NT2/D1 (cell line): ENCODE data around the gene PATZ1.
A peak's percentile ranks its signal among the peaks of the same experiment; 100 is the strongest.

ENCODE experiments used
- DNase-seq: peaks from one replicate; pipeline ENCODE4 v3.0.0-alpha.2; 2011; ENCODE audit warnings: low read depth, low spot score
- H3K27me3 ChIP-seq: 2 replicates; pipeline ENCODE4 v1.6.0; 2011; ENCODE audit warnings: mild to moderate bottlenecking; ENCODE audit not compliant: insufficient read length, insufficient read depth
- H3K36me3 ChIP-seq: 2 replicates; pipeline ENCODE4 v1.6.1; 2011; ENCODE audit warnings: mild to moderate bottlenecking, low read length, mixed read lengths; ENCODE audit not compliant: insufficient read depth, insufficient read length
- H3K4me1 ChIP-seq: 2 replicates; pipeline ENCODE4 v1.5.1; 2011; ENCODE audit not compliant: insufficient read depth, insufficient read length
- H3K4me3 ChIP-seq: 2 replicates; pipeline ENCODE4 v1.5.1; 2011; ENCODE audit warnings: low read depth; ENCODE audit not compliant: insufficient read length
- H3K9ac ChIP-seq: 2 replicates; pipeline ENCODE4 v1.6.0; 2011; ENCODE audit warnings: low read depth; ENCODE audit not compliant: insufficient read length
- H3K9me3 ChIP-seq: 2 replicates; pipeline ENCODE4 v1.5.1; 2011; ENCODE audit warnings: mild to moderate bottlenecking, low read length; ENCODE audit not compliant: insufficient read depth
- SUZ12 ChIP-seq: IDR thresholded peaks from 2 replicates; pipeline ENCODE4 v1.6.1; 2011; ENCODE audit not compliant: insufficient read length, insufficient read depth; ENCODE audit errors: extremely low read depth
- YY1 ChIP-seq: IDR thresholded peaks from 2 replicates; pipeline ENCODE4 v1.6.1; 2011; ENCODE audit not compliant: insufficient read length, insufficient read depth
- ZNF274 ChIP-seq: IDR thresholded peaks from 2 replicates; pipeline ENCODE4 v1.6.1; 2011; ENCODE audit warnings: mild to moderate bottlenecking, low read depth, low read length

Gene PATZ1

DNA sequence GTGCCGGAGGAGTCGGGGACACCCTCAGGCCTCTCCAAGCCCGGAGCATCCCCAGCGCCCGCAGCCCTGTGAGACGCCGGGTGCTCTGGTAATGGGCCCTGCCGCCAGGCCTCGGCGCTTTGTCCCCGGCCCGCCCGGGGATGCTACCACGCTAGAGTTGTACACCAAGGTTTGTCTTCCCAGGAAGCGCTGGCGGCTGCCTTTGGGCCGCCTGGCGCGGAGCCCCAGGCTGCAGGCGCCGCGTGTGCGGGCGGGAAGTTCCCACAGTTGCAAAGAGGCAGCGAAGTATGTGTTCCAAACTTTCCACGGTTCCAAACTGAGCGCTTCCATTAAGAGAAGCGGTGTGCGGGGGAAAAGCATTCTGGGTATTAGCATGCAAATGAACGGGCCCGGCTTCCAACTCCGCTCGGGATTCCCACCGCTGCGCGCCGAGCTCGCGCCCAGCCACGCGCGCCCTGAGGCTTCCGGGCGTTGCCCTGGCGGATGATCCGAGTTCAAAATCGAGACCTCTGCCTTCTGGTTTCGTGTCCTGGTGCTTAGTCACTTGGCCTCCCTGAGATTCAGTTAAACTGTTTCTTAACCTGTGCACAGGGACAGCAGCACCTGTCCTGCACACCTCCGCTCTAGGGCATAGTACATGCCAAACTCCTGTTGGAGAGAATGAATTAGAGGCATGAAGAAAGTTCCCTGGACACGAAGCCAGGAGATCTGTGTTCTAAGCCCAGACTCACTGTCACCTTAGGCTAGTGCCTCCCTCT, 1.3 kb upstream of the PATZ1 start:
- peak overlapping the region; percentile 90 for H3K4me3 ChIP-seq
- no peak for TF ChIP-seq SUZ12
- peak; percentile 41 for TF ChIP-seq YY1
- H3K36me3 ChIP-seq, result peaks cover 31% of the 10 kb centered on the region
- H3K4me1 ChIP-seq, result peaks cover 11% of the 10 kb centered on the region
- no peaks in the 10 kb centered on the region for H3K27me3 ChIP-seq
- H3K9ac ChIP-seq, result peak overlapping the region; percentile 99
- DNase-seq, result no peak
- H3K9me3 ChIP-seq, result no peaks in the 10 kb centered on the region

DNA sequence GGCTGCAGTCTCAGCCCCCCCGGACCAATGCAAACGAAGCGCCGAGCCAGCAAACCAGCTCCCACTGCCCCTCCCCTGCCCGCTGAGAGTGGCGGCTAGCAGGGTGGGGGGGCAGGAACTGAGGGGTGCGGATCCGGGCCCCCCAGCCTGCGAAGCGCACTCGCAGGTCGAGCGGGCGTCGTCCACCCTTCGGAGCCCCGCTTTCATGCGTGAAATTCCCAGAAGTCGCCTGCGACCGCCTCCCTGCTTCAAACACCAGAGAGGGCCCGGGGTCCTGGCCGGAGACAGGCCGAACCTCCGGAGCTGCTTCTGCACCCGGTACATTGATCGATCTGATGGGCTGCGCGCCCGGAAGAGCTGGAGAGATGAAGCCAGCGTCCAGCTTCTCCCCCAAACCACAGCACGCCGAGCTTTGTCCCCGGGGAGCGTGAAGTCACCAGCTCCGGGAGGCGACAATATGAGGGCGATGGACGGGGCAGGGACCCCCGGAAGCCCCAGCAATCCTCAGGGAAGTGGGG, 646 bp upstream of the PATZ1 start:
- Histone ChIP-seq H3K4me3 (peak overlapping the region; percentile 90), H3K9ac (peak overlapping the region; percentile 99), H3K9me3 (no peaks in the 10 kb centered on the region), H3K36me3 (peaks cover 38% of the 10 kb centered on the region), H3K27me3 (no peaks in the 10 kb centered on the region), H3K4me1 (peaks cover 15% of the 10 kb centered on the region)
- no peak for TF ChIP-seq YY1
- no peak for TF ChIP-seq SUZ12
- TF ChIP-seq ZNF274, result no peak
- no peak for DNase-seq

DNA sequence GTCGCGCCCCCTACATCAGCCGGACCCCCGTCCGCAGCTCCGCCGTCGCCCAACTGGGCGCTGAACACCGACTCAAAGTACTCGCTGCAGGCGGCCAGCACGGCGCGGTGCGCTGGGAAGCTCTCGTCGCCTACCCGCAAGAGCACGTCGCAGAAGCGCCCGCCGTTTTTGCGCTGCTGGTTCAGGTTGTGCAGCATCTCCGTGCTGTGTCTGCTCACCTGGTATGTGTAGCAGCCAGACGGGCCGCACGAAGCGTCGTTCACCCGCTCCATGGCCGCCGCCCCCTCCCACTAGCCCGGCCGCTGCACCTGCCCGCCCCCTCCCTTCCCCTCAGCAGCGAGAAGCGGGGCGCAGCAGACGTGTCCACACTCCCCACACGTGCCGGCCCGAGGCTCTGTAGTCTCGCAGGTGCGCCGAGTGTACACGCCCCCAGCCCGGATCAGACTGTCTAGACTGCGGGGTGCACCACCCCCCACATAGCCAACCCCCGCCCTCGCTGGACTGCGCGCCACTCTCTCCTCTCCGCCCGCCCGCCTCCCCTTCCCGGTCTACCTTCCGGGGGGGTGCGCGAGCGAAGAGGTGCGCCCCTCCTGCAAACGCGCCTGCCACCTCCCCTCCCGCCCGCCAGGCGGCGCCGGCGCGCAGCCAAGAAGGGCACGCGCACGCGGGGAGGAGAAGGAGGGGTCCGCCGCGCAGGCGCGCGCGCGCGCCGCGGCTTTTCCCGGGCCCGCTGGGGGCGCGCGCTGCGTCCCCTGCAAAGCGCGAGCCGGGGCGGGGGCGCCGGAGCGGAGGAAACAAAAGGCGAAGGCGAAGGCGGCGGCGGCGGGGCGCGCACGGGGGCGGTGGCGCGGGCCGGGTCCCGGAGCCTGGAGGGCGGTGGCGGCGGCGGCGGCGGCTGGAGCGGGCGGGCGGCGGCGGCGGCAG, 553 bp downstream of the PATZ1 start:
- peaks cover 17% of the 10 kb centered on the region for H3K4me1 ChIP-seq
- H3K9ac ChIP-seq, result peak overlapping the region; percentile 76
- no peaks in the 10 kb centered on the region for H3K9me3 ChIP-seq
- H3K27me3 ChIP-seq, result no peaks in the 10 kb centered on the region
- H3K36me3 ChIP-seq, result peaks cover 50% of the 10 kb centered on the region
- H3K4me3 ChIP-seq, result peak overlapping the region; percentile 50
- no peak for DNase-seq
- no peak for TF ChIP-seq SUZ12
- no peak for TF ChIP-seq YY1
- TF ChIP-seq ZNF274, result no peak

DNA sequence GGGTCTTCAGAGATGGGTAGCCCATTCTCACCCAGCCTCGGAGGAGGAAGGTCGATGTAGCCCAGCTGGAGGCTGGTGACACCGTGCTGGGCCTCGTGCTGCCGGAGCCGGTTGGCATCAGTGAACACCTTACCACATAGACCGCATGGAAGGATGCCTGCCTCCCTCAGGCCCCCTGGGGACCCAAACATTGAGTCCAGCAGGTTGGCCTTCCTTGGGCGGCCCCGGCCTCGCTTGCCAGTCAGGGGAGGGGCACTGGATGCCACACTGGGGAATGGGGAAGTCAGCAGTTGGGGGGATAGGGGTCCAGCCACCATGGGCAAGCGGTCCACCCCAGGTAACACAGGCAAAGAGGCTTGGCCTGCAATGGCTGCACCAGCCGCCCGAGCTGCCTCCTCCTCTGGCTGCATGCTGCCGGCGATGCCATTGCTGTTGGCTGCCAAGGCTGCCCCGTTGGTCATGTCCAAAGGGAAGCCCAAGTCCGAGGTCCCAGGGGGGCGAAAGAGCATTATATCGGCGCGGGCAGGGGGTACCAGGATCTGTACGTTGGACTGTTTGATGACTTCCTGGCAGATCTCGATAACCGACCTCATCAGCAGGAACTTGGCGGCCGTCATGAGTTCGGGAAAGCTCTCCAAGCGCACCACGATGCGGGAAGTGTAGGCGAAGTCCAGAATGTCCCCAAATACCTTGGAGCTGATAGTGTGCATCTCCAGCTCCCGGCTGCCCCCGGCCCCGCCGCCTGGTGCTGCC, 1.4 kb downstream of the PATZ1 start:
- no peak for DNase-seq
- peak overlapping the region; percentile 76 for H3K9ac ChIP-seq
- H3K4me1 ChIP-seq, result peaks cover 24% of the 10 kb centered on the region

DNA sequence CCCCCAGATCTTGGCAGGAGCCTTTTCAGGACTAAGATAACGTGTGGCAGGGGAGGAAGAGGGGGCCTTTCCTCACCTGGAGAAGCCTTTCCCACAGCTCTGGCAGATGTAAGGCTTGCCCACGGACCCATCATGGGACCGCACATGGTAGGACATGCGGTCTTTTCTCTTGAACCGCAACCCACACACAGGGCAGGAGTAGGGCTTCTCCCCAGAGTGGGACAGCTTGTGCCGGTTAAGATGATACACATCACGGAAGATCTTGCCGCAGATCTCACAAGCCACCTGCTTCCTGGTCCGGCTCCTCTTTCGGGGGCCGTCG, 1.9 kb downstream of the PATZ1 start:
- peaks cover 24% of the 10 kb centered on the region for H3K4me1 ChIP-seq
- H3K9ac ChIP-seq, result peak overlapping the region; percentile 73
- peaks cover 63% of the 10 kb centered on the region for H3K36me3 ChIP-seq
- TF ChIP-seq SUZ12, result no peak
- H3K4me3 ChIP-seq, result peak overlapping the region; percentile 27
- H3K27me3 ChIP-seq, result no peaks in the 10 kb centered on the region
- no peak for DNase-seq
- H3K9me3 ChIP-seq, result no peaks in the 10 kb centered on the region

More for the DNA sequence above, 1.4 kb downstream of the PATZ1 start:
- peak overlapping the region; percentile 50 for H3K4me3 ChIP-seq
- no peaks in the 10 kb centered on the region for H3K27me3 ChIP-seq
- no peak for TF ChIP-seq SUZ12
- no peak for TF ChIP-seq ZNF274
- TF ChIP-seq YY1, result no peak
- no peaks in the 10 kb centered on the region for H3K9me3 ChIP-seq
- H3K36me3 ChIP-seq, result peaks cover 58% of the 10 kb centered on the region

DNA sequence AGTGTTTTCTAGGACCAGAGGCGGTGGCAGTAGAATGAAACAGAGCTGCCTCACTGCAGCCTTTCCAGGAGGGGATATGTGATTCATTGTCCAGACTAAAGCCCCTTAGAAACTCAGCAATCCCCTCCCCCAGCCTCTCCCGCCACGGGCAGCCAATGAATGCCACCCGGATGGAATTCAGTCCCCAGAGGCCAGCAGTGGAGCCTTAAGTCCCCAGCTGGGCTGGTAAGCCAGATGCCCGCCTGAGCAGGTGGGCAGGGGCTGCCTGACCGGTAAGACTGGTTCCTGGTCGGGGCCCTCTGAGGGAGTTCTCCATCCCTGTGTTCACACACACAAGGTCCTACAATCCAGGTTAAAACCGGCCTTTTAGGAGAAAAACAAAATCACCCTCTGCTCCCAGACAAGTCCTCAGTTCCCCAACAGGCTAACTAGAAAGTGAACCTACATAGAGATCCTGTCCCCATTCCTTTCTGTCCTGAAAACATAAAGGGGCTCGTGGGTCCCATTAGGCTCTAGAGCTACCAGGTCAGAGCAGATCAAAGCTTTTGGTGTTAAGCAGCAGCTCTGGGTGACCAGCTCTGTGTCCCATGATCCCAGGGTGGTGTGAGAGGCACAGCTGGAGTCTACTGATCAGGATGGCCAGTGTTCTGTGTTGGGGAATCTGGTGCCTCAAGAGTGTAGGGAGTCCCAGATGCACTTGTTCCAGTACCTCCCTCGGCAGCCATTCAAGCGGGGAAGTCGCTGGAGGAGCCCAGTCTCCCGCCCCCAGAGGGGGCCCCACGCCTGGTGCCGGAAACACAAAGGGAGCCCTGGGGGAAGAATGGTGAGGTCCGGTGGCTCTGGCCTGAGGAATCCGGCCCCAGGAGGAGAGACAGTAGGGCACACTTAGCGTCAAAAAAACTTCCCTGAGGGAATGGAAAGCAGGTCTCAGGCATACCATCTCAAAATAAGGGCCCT, 2.6 kb downstream of the PATZ1 start:
- H3K9me3 ChIP-seq, result no peaks in the 10 kb centered on the region
- H3K36me3 ChIP-seq, result peaks cover 68% of the 10 kb centered on the region
- no peak for TF ChIP-seq YY1
- H3K4me3 ChIP-seq, result peak overlapping the region; percentile 27
- H3K4me1 ChIP-seq, result peaks cover 24% of the 10 kb centered on the region
- DNase-seq, result no peak
- H3K27me3 ChIP-seq, result no peaks in the 10 kb centered on the region
- peak overlapping the region; percentile 73 for H3K9ac ChIP-seq
